Activated naive CD8-positive, alpha-beta T cell treated with anti-CD3 and anti-CD28 coated beads for 36 hours (primary cell): ENCODE measurements around the gene LENG9. TPM values are rescaled to one million over a fixed set of nuclear protein-coding genes. Genes with fewer than 3 reads are reported as not detected.
"Not testable (repeated sequence)": the region's sequence is repeated elsewhere in the genome, so short reads cannot be mapped to it uniquely, and the experiment has no call there.

ENCODE experiments used
- DNase-seq: peaks from one replicate; pipeline ENCODE4 v3.0.0; 2021
- H3K27ac Mint-ChIP-seq: one replicate; pipeline ENCODE4 v1.8.0; 2022; ENCODE audit warnings: mild to moderate bottlenecking, moderate library complexity, mixed read lengths
- H3K27me3 Mint-ChIP-seq: one replicate; pipeline ENCODE4 v1.8.0; 2022; ENCODE audit warnings: mild to moderate bottlenecking, mixed read lengths
- H3K36me3 Mint-ChIP-seq: one replicate; pipeline ENCODE4 v1.8.0; 2021; ENCODE audit warnings: mild to moderate bottlenecking, mixed read lengths
- H3K4me1 Mint-ChIP-seq: one replicate; pipeline ENCODE4 v1.8.0; 2021; ENCODE audit warnings: mixed read lengths
- H3K4me3 Mint-ChIP-seq: one replicate; pipeline ENCODE4 v1.8.0; 2022; ENCODE audit warnings: mild to moderate bottlenecking, moderate library complexity, mixed read lengths
- H3K9me3 Mint-ChIP-seq: one replicate; pipeline ENCODE4 v1.8.0; 2022; ENCODE audit warnings: mixed read lengths
- total RNA-seq, 2 experiments: library from RNA; stranded (reverse); gene quantifications; one replicate each; pipeline ENCODE4 v1.2.3, GENCODE V29; 2021

The LENG9 gene
- 1 to 10 TPM; 4.3 to 4.9 TPM for total RNA-seq

DNA sequence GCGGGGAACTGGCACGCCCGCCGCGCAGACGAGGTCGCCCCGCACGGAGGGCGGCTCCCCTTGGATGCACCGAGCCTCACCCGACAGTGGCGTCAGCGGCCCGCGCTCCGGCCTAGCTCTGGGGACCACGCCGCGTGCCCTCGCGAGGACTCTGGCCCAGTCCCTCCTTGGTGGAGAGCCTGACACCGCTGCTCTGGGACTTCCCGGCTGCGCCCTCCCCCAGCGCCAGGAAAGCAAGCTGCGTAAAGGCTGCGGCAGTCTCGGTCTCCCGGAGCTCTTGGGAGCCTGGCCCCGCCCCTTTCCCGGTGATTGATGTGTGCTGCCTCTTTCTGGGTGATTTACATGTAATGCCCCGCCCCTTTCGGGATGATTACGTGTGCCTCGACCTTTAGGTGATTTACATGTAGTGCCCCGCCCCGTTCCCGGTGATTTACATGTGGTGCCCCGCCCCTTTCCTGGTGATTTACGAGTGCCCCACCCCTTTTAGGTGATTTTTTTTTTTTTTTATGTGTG lies at the start of gene LENG9:
TSS of gene LENG9 (minus strand) at position 248 of the 513 bp plus-strand sequence. CDS start 252 bp downstream, outside the sequence.
- peaks cover 10% of the 10 kb centered on the region for H3K36me3 Mint-ChIP-seq
- peaks cover 23% of the 10 kb centered on the region for H3K27me3 Mint-ChIP-seq
- peak; percentile 96 for DNase-seq
- peaks cover 1% of the 10 kb centered on the region for H3K9me3 Mint-ChIP-seq
- H3K27ac Mint-ChIP-seq = peak within 1 kb of the TSS; percentile 89
- peak within 1 kb of the TSS; percentile 79 for H3K4me3 Mint-ChIP-seq
- H3K4me1 Mint-ChIP-seq = peaks cover 22% of the 10 kb centered on the region

- not testable (repeated sequence) for H3K4me3 Mint-ChIP-seq, DNase-seq, H3K36me3 Mint-ChIP-seq, H3K27ac Mint-ChIP-seq, H3K9me3 Mint-ChIP-seq
- Mint-ChIP-seq H3K4me1 (peaks cover 15% of the 10 kb centered on the region), H3K27me3 (peaks cover 37% of the 10 kb centered on the region)
Observed at GRCh38 chr19:54509200-54509940, 45.8 kb upstream of the LENG9 start.

DNA sequence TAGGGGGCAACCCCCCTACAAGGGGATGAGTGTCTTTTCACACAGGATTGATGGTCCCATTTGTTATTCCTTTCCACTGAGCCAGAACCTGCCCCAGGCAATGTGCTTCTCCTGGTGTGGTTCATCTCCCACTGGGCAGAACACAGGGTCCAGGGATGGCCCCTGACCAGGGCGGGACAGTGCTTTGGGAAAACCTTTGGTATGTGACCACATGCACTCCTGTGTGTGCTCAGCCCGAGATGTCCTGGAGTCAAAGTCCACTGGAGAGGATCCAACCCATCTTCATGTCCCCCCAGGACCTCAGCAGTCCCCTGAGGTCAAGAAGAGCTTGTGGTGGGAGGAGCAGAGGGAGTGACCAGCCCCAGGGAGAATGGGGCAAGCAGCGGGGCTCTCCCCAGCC lies 44.9 kb upstream of the LENG9 start:
- H3K36me3 Mint-ChIP-seq, H3K27ac Mint-ChIP-seq, H3K9me3 Mint-ChIP-seq, DNase-seq, H3K4me3 Mint-ChIP-seq: not testable (repeated sequence)
- H3K27me3 Mint-ChIP-seq = peaks cover 37% of the 10 kb centered on the region
- H3K4me1 Mint-ChIP-seq = peaks cover 15% of the 10 kb centered on the region

DNA sequence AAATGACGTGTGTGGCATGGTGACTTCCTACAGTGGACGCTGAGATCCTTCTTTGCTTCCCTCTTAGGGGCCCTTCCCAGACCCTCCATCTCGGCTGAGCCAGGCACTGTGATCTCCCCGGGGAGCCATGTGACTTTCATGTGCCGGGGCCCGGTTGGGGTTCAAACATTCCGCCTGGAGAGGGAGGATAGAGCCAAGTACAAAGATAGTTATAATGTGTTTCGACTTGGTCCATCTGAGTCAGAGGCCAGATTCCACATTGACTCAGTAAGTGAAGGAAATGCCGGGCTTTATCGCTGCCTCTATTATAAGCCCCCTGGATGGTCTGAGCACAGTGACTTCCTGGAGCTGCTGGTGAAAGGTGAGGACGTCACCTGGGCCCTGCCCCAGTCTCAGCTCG lies 44.2 kb upstream of the LENG9 start:
- no peaks in the 10 kb centered on the region for H3K36me3 Mint-ChIP-seq
- no peak for DNase-seq
- no peak overlapping the region for H3K27ac Mint-ChIP-seq

GRCh38 chr19:54507038-54507717 lies 43.6 kb upstream of the LENG9 start:
- H3K36me3 Mint-ChIP-seq, DNase-seq, H3K27ac Mint-ChIP-seq, H3K9me3 Mint-ChIP-seq, H3K4me3 Mint-ChIP-seq: not testable (repeated sequence)
- Mint-ChIP-seq H3K4me1 (peaks cover 19% of the 10 kb centered on the region), H3K27me3 (peaks cover 41% of the 10 kb centered on the region)

More for the DNA sequence above, 44.2 kb upstream of the LENG9 start:
- Mint-ChIP-seq H3K4me1 (peaks cover 15% of the 10 kb centered on the region), H3K27me3 (peaks cover 40% of the 10 kb centered on the region), H3K4me3 (no peak overlapping the region), H3K9me3 (no peaks in the 10 kb centered on the region)

- Mint-ChIP-seq H3K27ac (no peak overlapping the region), H3K4me1 (peaks cover 19% of the 10 kb centered on the region), H3K4me3 (no peak overlapping the region), H3K36me3 (no peaks in the 10 kb centered on the region), H3K27me3 (peaks cover 42% of the 10 kb centered on the region), H3K9me3 (no peaks in the 10 kb centered on the region)
- no peak for DNase-seq
Observed at GRCh38 chr19:54506079-54506478, 42.5 kb upstream of the LENG9 start.

DNA sequence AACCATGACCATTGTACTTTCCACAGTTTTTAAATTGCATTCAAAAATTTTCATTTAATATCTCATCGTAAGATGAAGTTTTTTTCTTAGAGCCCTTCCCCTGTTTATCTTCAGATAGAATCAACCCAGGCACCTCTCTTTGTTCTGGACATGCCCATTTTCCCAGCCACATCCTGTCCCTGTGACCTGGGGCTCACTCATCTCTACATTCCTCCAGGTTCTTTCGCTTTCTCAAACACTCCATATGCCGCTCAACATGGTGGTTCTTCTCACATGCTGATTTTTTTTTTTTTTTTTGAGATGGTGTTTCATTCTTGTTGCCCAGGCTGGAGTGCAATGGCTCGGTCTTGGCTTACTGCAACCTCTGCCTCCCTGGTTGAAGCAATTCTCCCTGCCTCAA lies 42.0 kb upstream of the LENG9 start:
- not testable (repeated sequence) for H3K4me3 Mint-ChIP-seq, H3K9me3 Mint-ChIP-seq, DNase-seq, H3K36me3 Mint-ChIP-seq, H3K27ac Mint-ChIP-seq
- Mint-ChIP-seq H3K27me3 (peaks cover 47% of the 10 kb centered on the region), H3K4me1 (peaks cover 19% of the 10 kb centered on the region)

DNA sequence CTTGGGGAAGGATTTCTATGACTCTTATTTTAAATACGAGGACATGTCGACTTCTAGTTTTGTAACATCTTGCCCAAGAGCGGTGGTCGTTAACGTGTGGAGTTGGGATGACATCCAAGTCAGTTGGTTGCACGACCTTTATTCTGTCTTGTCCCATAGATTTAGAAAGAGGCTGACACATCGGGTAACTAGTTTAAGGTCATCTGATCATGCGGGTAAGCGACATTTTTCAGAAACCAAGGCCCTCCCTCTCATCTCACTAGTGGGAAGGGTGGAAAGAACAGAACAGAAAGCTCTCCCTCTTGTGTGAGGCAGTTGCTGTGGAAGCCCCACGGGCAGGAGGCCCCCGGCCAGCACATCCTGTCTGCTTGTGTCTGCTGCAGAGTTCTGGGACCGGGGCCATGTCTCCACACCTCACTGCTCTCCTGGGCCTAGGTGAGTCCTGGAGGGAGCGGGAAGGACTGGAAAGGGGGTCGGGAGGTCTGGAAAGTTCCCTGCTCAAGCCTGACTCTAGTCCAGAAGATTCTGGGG lies 39.0 kb upstream of the LENG9 start, which contains the start of gene LAIR2:
TSS of gene LAIR2 (plus strand) at position 314 of the 531 bp plus-strand sequence. CDS start at position 402, 88 bp downstream.
- H3K4me1 Mint-ChIP-seq = peaks cover 24% of the 10 kb centered on the region

DNA sequence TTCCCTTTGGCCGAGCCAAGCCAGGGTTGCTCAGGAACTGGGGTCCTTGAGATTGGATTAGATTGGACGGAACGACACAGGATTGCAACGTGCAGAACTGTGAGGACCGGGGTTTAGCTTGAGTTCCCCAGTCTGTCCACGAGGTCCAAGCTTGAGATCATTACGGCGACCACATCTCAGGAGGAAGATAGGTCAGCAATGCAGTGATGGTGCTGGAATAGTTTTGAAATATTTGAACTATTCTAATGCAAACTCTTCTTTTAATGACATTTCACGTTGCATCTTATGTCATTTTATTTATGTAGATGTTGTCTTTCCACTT lies 34.8 kb upstream of the LENG9 start:
- peaks cover 18% of the 10 kb centered on the region for H3K4me1 Mint-ChIP-seq
- H3K27ac Mint-ChIP-seq = not testable (repeated sequence)

More for the DNA sequence above, 39.0 kb upstream of the LENG9 start, which contains the start of gene LAIR2:
- DNase-seq = no peak
- H3K9me3 Mint-ChIP-seq = no peaks in the 10 kb centered on the region
- no peaks in the 10 kb centered on the region for H3K36me3 Mint-ChIP-seq
- H3K4me3 Mint-ChIP-seq = peak within 1 kb of the TSS; percentile 43
- no peak within 1 kb of the TSS for H3K27ac Mint-ChIP-seq
- peaks cover 46% of the 10 kb centered on the region for H3K27me3 Mint-ChIP-seq

GRCh38 chr19:54497747-54498450 lies 34.3 kb upstream of the LENG9 start:
- not testable (repeated sequence) for H3K4me3 Mint-ChIP-seq, H3K9me3 Mint-ChIP-seq, DNase-seq, H3K36me3 Mint-ChIP-seq, H3K27ac Mint-ChIP-seq
- Mint-ChIP-seq H3K4me1 (peaks cover 18% of the 10 kb centered on the region), H3K27me3 (peaks cover 56% of the 10 kb centered on the region)

More for the DNA sequence above, 34.8 kb upstream of the LENG9 start:
- not testable (repeated sequence) for H3K4me3 Mint-ChIP-seq, H3K36me3 Mint-ChIP-seq, H3K9me3 Mint-ChIP-seq, DNase-seq
- H3K27me3 Mint-ChIP-seq = peaks cover 55% of the 10 kb centered on the region

DNA sequence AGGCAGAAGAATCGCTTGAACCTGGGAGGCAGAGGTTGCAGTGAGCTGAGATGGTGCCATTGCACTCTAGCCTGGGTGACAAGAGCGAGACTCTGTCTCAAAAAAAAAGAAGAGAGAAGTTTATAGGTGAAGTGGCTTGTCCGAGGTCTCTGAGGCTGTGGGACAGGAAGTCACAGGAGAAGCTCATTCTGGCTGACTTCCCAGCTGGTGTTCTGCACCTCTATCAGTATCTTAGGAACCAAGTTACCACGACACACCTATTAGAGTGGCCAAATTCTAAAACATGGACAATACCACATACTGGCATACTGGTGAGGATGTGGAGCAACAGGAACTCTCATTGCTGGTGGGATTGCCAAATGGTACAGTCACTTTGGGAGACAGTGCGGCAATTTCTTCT lies 31.7 kb upstream of the LENG9 start:
- H3K36me3 Mint-ChIP-seq, H3K27ac Mint-ChIP-seq, H3K4me3 Mint-ChIP-seq, H3K9me3 Mint-ChIP-seq, DNase-seq: not testable (repeated sequence)
- peaks cover 66% of the 10 kb centered on the region for H3K27me3 Mint-ChIP-seq
- H3K4me1 Mint-ChIP-seq = peaks cover 14% of the 10 kb centered on the region

- H3K36me3 Mint-ChIP-seq = no peaks in the 10 kb centered on the region
- peaks cover 12% of the 10 kb centered on the region for H3K4me1 Mint-ChIP-seq
- no peaks in the 10 kb centered on the region for H3K9me3 Mint-ChIP-seq
- no peak for DNase-seq
- H3K27ac Mint-ChIP-seq = no peak overlapping the region
- H3K4me3 Mint-ChIP-seq = no peak overlapping the region
- peaks cover 67% of the 10 kb centered on the region for H3K27me3 Mint-ChIP-seq
Observed at GRCh38 chr19:54493967-54494585, 30.5 kb upstream of the LENG9 start.

DNA sequence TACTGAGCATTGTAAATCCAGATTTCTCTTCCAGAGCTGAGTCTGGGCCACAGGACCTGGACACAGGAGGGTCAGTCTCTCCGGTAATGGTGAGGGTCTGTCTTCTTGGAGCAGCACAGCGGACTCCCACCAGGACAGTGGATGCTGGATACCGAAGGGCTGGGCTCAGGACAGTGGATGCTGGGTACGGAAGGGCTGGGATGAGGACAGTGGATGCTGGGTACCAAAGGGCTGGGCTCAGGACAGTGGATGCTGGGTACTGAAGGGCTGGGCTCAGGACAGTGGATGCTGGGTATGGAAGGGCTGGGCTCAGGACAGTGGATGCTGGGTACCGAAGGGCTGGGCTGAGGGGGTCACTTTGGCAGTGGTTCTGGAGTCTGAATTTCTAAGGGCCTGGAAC lies 29.5 kb upstream of the LENG9 start:
- DNase-seq, H3K4me1 Mint-ChIP-seq, H3K36me3 Mint-ChIP-seq, H3K27ac Mint-ChIP-seq, H3K4me3 Mint-ChIP-seq, H3K9me3 Mint-ChIP-seq: not testable (repeated sequence)
- H3K27me3 Mint-ChIP-seq = peaks cover 63% of the 10 kb centered on the region

GRCh38 chr19:54492568-54492967 lies 29.0 kb upstream of the LENG9 start:
- Mint-ChIP-seq H3K4me3 (no peak overlapping the region), H3K9me3 (no peaks in the 10 kb centered on the region), H3K36me3 (no peaks in the 10 kb centered on the region)

More at GRCh38 chr19:54492568-54492967, 29.0 kb upstream of the LENG9 start:
- H3K27ac Mint-ChIP-seq = no peak overlapping the region
- H3K4me1 Mint-ChIP-seq = peaks cover 5% of the 10 kb centered on the region
- no peak for DNase-seq
- peaks cover 63% of the 10 kb centered on the region for H3K27me3 Mint-ChIP-seq
